ENCODE data around the gene CMC1.

DNA sequence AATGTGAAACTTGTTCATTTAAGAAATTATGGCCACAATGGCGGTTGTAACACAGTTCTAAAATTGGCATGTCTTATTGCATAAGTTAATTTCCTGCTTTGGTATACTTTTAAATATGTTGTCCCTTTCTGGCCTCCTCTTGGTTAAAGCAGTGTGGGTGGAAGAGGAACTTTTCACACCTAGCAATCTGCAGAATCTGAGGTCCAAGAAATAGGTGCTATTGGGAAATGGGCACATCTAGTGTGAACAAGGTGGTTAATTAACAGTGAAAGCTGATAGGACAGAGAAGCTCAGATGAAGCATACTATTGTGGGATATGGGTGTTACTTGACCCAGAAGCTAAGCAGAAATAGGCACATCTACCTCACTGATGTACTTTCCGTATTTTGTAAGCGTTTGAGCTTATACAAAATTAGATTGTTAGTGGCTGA lies 10.6 kb downstream of the CMC1 start:
- TF ChIP-seq, protein P1, sequence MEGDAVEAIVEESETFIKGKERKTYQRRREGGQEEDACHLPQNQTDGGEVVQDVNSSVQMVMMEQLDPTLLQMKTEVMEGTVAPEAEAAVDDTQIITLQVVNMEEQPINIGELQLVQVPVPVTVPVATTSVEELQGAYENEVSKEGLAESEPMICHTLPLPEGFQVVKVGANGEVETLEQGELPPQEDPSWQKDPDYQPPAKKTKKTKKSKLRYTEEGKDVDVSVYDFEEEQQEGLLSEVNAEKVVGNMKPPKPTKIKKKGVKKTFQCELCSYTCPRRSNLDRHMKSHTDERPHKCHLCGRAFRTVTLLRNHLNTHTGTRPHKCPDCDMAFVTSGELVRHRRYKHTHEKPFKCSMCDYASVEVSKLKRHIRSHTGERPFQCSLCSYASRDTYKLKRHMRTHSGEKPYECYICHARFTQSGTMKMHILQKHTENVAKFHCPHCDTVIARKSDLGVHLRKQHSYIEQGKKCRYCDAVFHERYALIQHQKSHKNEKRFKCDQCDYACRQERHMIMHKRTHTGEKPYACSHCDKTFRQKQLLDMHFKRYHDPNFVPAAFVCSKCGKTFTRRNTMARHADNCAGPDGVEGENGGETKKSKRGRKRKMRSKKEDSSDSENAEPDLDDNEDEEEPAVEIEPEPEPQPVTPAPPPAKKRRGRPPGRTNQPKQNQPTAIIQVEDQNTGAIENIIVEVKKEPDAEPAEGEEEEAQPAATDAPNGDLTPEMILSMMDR (IDR thresholded peaks at IDR 0.05), result no peak
- TF ChIP-seq ZFX (IDR thresholded peaks at IDR 0.05; ENCODE audit: borderline replicate concordance), result no peak
